OCI-LY1 (cell line): ENCODE results near the gene MRM2.
"Not testable (repeated sequence)": the region's sequence is repeated elsewhere in the genome, so short reads cannot be mapped to it uniquely, and the experiment has no call there.

Source experiments
- H2AFZ ChIP-seq: fragments of 200-600 bp; sonication (generic), shearing (Covaris generic); 2 replicates; pipeline ENCODE4 v1.6.0; 2014; ENCODE audit warnings: antibody characterized with exemption, mild to moderate bottlenecking, low read length
- H3F3A ChIP-seq: fragments of 200-600 bp; sonication (generic), shearing (Covaris generic); 2 replicates; pipeline ENCODE4 v1.6.0; 2014; ENCODE audit warnings: mild to moderate bottlenecking, antibody characterized with exemption, low read length, moderate library complexity; ENCODE audit not compliant: insufficient read depth
- H3K27ac ChIP-seq: fragments of 200-600 bp; sonication (generic); 2 replicates; pipeline ENCODE4 v1.5.1; 2014; ENCODE audit warnings: low read length, mixed run types, mild to moderate bottlenecking, low read depth; ENCODE audit not compliant: poor library complexity, severe bottlenecking
- H3K27me3 ChIP-seq: fragments of 200-600 bp; sonication (generic); 2 replicates; pipeline ENCODE4 v1.6.0; 2014; ENCODE audit warnings: antibody characterized with exemption, mild to moderate bottlenecking, low read length, moderate library complexity; ENCODE audit not compliant: insufficient read depth
- H3K36me3 ChIP-seq: fragments of 200-600 bp; sonication (generic); 2 replicates; pipeline ENCODE4 v1.6.1; 2014; ENCODE audit warnings: mild to moderate bottlenecking, antibody characterized with exemption, low read length, moderate library complexity, mixed read lengths; ENCODE audit not compliant: insufficient read depth
- H3K4me1 ChIP-seq: fragments of 200-600 bp; sonication (generic); 2 replicates; pipeline ENCODE4 v1.5.1; 2014; ENCODE audit warnings: mild to moderate bottlenecking, low read length, moderate library complexity; ENCODE audit not compliant: insufficient read depth, severe bottlenecking
- H3K4me2 ChIP-seq: fragments of 200-600 bp; sonication (generic), shearing (Covaris generic); 2 replicates; pipeline ENCODE4 v1.6.1; 2014; ENCODE audit warnings: low read length
- H3K4me3 ChIP-seq: fragments of 200-600 bp; sonication (generic); 2 replicates; pipeline ENCODE4 v1.5.1; 2014; ENCODE audit warnings: low read length, low read depth, mild to moderate bottlenecking, mixed read lengths; ENCODE audit not compliant: poor library complexity, severe bottlenecking
- H3K79me2 ChIP-seq: fragments of 200-600 bp; shearing (Covaris generic); 2 replicates; pipeline ENCODE4 v1.6.1; 2016; ENCODE audit warnings: mixed run types, low read length, mixed read lengths; ENCODE audit not compliant: insufficient read depth
- H3K9ac ChIP-seq: fragments of 200-600 bp; sonication (generic), shearing (Covaris generic); 2 replicates; pipeline ENCODE4 v1.6.1; 2014; ENCODE audit warnings: mild to moderate bottlenecking, low read length, mixed read lengths
- H3K9me2 ChIP-seq: fragments of 200-600 bp; sonication (generic), shearing (Covaris generic); 2 replicates; pipeline ENCODE4 v1.6.1; 2014; ENCODE audit warnings: low read depth, mild to moderate bottlenecking, low read length, mixed read lengths
- H3K9me3 ChIP-seq: fragments of 200-600 bp; shearing (Covaris generic); 2 replicates; pipeline ENCODE4 v1.6.1; 2014; ENCODE audit warnings: low read length, mixed read lengths
- H4K20me1 ChIP-seq: fragments of 200-600 bp; sonication (generic), shearing (Covaris generic); 2 replicates; pipeline ENCODE4 v1.6.0; 2016; ENCODE audit warnings: mild to moderate bottlenecking, low read length; ENCODE audit not compliant: insufficient read depth
- EZH2 ChIP-seq: fragments of 200-600 bp; sonication (generic), shearing (Covaris generic); IDR thresholded peaks from 2 replicates; pipeline ENCODE4 v1.8.0; 2017; ENCODE audit warnings: borderline replicate concordance, mixed run types, mild to moderate bottlenecking, antibody characterized with exemption, low read length, moderate library complexity, mixed read lengths
- TF ChIP-seq, protein P1 (sequence below): fragments of 200-600 bp; sonication (generic), shearing (Covaris generic); IDR thresholded peaks from 2 replicates; pipeline ENCODE4 v1.5.1; 2017; ENCODE audit warnings: mild to moderate bottlenecking, antibody characterized with exemption, low read length, moderate library complexity, mixed read lengths

Gene MRM2

GRCh38 chr7:2270495-2270894, 28.5 kb upstream of the MRM2 start:
- Histone ChIP-seq H3K4me3 (no peak overlapping the region), H4K20me1 (no peaks in the 10 kb centered on the region), H3K79me2 (no peaks in the 10 kb centered on the region), H3K36me3 (peaks cover 6% of the 10 kb centered on the region; the same call in 1 of the 2 replicates), H3K9me2 (no peaks in the 10 kb centered on the region), H2AFZ (no peak overlapping the region), H3K27me3 (no peaks in the 10 kb centered on the region), H3K4me2 (no peak overlapping the region), H3F3A (no peaks in the 10 kb centered on the region), H3K27ac (no peak overlapping the region), H3K9me3 (no peaks in the 10 kb centered on the region), H3K9ac (no peak overlapping the region), H3K4me1 (no peaks in the 10 kb centered on the region)
- TF ChIP-seq EZH2: no peak
- TF ChIP-seq, protein P1, sequence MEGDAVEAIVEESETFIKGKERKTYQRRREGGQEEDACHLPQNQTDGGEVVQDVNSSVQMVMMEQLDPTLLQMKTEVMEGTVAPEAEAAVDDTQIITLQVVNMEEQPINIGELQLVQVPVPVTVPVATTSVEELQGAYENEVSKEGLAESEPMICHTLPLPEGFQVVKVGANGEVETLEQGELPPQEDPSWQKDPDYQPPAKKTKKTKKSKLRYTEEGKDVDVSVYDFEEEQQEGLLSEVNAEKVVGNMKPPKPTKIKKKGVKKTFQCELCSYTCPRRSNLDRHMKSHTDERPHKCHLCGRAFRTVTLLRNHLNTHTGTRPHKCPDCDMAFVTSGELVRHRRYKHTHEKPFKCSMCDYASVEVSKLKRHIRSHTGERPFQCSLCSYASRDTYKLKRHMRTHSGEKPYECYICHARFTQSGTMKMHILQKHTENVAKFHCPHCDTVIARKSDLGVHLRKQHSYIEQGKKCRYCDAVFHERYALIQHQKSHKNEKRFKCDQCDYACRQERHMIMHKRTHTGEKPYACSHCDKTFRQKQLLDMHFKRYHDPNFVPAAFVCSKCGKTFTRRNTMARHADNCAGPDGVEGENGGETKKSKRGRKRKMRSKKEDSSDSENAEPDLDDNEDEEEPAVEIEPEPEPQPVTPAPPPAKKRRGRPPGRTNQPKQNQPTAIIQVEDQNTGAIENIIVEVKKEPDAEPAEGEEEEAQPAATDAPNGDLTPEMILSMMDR: no peak

DNA sequence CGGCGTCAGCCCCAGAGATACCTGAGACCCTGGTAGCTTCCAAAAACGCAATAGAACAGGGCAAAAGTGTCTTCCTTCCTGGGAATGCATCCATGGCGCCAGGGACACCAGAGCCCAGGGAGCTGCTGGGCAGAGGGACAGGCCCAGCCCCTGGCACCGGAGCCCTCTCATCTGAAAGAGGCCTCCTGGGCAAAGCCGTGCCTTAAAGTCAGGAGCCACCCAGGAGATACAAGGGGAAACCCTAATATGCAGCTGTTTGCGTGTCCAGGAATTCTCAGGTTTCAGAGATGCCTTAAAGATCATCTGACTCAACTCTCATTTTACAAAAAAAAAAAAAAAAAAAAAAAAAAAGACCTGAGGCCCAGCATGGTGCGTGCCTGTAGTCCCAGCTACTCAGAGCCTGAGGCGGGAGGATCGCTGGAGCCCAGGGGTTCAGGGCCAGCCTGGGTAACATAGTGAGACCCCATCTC, 28.0 kb upstream of the MRM2 start:
- Histone ChIP-seq H3K27ac (no peak overlapping the region), H3K27me3 (no peaks in the 10 kb centered on the region), H3K4me1 (no peaks in the 10 kb centered on the region), H3K4me3 (no peak overlapping the region), H3F3A (no peaks in the 10 kb centered on the region), H3K9ac (no peak overlapping the region), H3K36me3 (peaks cover 6% of the 10 kb centered on the region; the same call in 1 of the 2 replicates), H3K4me2 (no peak overlapping the region), H3K9me2 (no peaks in the 10 kb centered on the region), H4K20me1 (no peaks in the 10 kb centered on the region), H3K9me3 (no peaks in the 10 kb centered on the region), H2AFZ (no peak overlapping the region), H3K79me2 (no peaks in the 10 kb centered on the region)
- no peak for TF ChIP-seq EZH2
- TF ChIP-seq, protein P1: no peak

- H3K4me2 ChIP-seq, H3K9ac ChIP-seq, H3K27ac ChIP-seq, H3K9me3 ChIP-seq, H4K20me1 ChIP-seq, H2AFZ ChIP-seq, H3K4me1 ChIP-seq, H3K79me2 ChIP-seq, H3K4me3 ChIP-seq, H3K27me3 ChIP-seq, H3K36me3 ChIP-seq, H3F3A ChIP-seq, H3K9me2 ChIP-seq: not testable (repeated sequence)
Observed at GRCh38 chr7:2269089-2269990, 27.3 kb upstream of the MRM2 start.
